Heart left ventricle (tissue), 16 donors: ENCODE data around the gene GRIN1. TPM values are rescaled to one million over a fixed set of nuclear protein-coding genes. Genes with fewer than 3 reads are reported as not detected.
A peak's percentile ranks its signal among the peaks of the same experiment; 100 is the strongest.

Experiments
- ATAC-seq, 4 donors: fragments of 200-7000 bp; cut with Tn5 transposase; one replicate each; pipeline ENCODE4 v1.9.1; 2020 to 2022; ENCODE audit warnings: moderate library complexity in 4 of 4, mild to moderate bottlenecking in 3 of 4, moderate number of reproducible peaks in 1 of 4
- DNase-seq, 5 donors: peaks; one replicate each; pipeline ENCODE4 v3.0.0-alpha.2; 2020
- H3K27ac ChIP-seq, 12 donors: fragments of 200-600 bp; sonication (generic) in 4 of 12; one replicate each; pipeline versions ENCODE4 v1.5.0 to v1.8.0; 2016 to 2022; ENCODE audit warnings: mild to moderate bottlenecking in 2 of 12
- H3K27me3 ChIP-seq, 9 donors: fragments of 200-600 bp; sonication (generic) in 2 of 9; one replicate each; pipeline versions ENCODE4 v1.5.1 to v1.8.0; 2016 to 2022; ENCODE audit warnings: mild to moderate bottlenecking in 3 of 9
- H3K36me3 ChIP-seq, 9 donors: fragments of 200-600 bp; sonication (generic) in 2 of 9; one replicate each; pipeline versions ENCODE4 v1.5.0 to v1.8.0; 2018 to 2022; ENCODE audit warnings: mild to moderate bottlenecking in 2 of 9
- H3K4me1 ChIP-seq, 12 donors: fragments of 200-600 bp; sonication (generic) in 4 of 12; one replicate each; pipeline versions ENCODE4 v1.5.0 to v1.8.0; 2016 to 2022; ENCODE audit warnings: mild to moderate bottlenecking in 3 of 12
- H3K4me3 ChIP-seq, 12 donors: fragments of 200-600 bp; sonication (generic) in 4 of 12; one replicate each; pipeline versions ENCODE4 v1.5.0 to v1.8.0; 2017 to 2022; ENCODE audit warnings: mild to moderate bottlenecking in 9 of 12, moderate library complexity in 4 of 12
- H3K9me3 ChIP-seq, 12 donors: fragments of 200-600 bp; sonication (generic) in 4 of 12; one replicate each; pipeline versions ENCODE4 v1.5.0 to v1.8.0; 2016 to 2022; ENCODE audit warnings: mild to moderate bottlenecking in 1 of 12
- CTCF ChIP-seq, 12 donors: fragments of 200-600 bp; sonication (generic) in 4 of 12; IDR thresholded peaks; one replicate each; pipeline versions ENCODE4 v1.5.0 to v1.8.0; 2018 to 2022; ENCODE audit warnings: antibody characterized with exemption in 12 of 12, mild to moderate bottlenecking in 5 of 12
- POLR2A ChIP-seq, 2 donors: fragments of 450-650 bp; IDR thresholded peaks; one replicate each; pipeline ENCODE4 v1.6.1; 2017; ENCODE audit warnings: antibody characterized with exemption in 2 of 2, mild to moderate bottlenecking in 2 of 2, moderate library complexity in 2 of 2
- WGBS, 4 donors: extraction: QIAGEN DNeasy Blood & Tissue Kit in 2 of 4; methylation state at CpG; one replicate each; pipeline versions ENCODE4 v1.1.5 to v1.1.7; 2013 to 2018; 5-methylcytosine and 5-hydroxymethylcytosine counted together
- intact Hi-C, 10 donors: fragments of 100-400 bp; cut with DNase I; formaldehyde crosslinking; loops; one replicate each; pipeline versions ENCODE4 v1.11.1 to v1.14.2; 2022
- polyA plus RNA-seq, 2 donors: library from polyadenylated mRNA; stranded (reverse); fragments of 200-250 nt; gene quantifications; one replicate each; pipeline ENCODE4 v1.2.3, GENCODE V29; 2013
- total RNA-seq, 9 donors: library from RNA; depleted of rRNA in 2 of 9; stranded (reverse); fragments of >200 nt in 2 of 9; fragmentation: NEBNext Ultra II Directional in 3 of 9; extraction: Animal tissue kit (Norgen Biotek cat#: 25700) in 3 of 9; gene quantifications; one replicate each; pipeline versions ENCODE4 v1.1.0 to v1.2.4, GENCODE V29; 2016 to 2023
- donor health status: ischemic (EF 13 %, LVEDD 7.1; RV severe dilation, severe dysfunction).
- donor health status: healthy with polysubstance abuse.
- donor health status: DM: no; HTN: yes; CAD: no.
- donor health status: DM: no; HTN: no; CAD: no.
- donor health status: ischemic (EF 25% LVEDD 6.9; RV normal size, moderate dysfunction).
- donor health status: ischemic (EF 25% LVEDD 5.7; RV mildly dilated, moderate dysfunction).
- donor health status: healthy.
- donor health status: DM: yes; HTN: yes; CAD: no.
- donor health status: ischemic (EF 35%, LVEDD 5.7; RV mildly dilated, moderate dysfunction).
- donor health status: nonischemic (EF 11% LVEDD 7.7; RV severe dilation, severe dysfunction).
- donor health status: DM: yes; HTN: yes; CAD: no.
- donor health status: PGD.
- donor health status: ischemic (EF 29% LVEDD 5.4; RV normal size, mild dysfunction).
- donor health status: nonischemic (EF 23%, LVEDD 6.1; RV moderate dilation, normal function).

Gene GRIN1
- total and polyA plus RNA-seq, 11 donors: 0.10 TPM; not detected in 10

GRCh38 chr9:137147793-137148160 lies 8.8 kb downstream of the GRIN1 start:
- WGBS, 4 donors: 34 to 43% (median 35%) methylated on average over 18 to 24 of the region's 24 CpGs
- peaks cover 9 to 56% (median 23%) of the 10 kb centered on the region in 9 donors for H3K27me3 ChIP-seq

GRCh38 chr9:137148242-137148641 lies 9.3 kb downstream of the GRIN1 start:
- H3K9me3 ChIP-seq: no peaks in the 10 kb centered on the region
- H3K27ac ChIP-seq: no peak overlapping the region
- no peaks in the 10 kb centered on the region for H3K4me1 ChIP-seq
- H3K27me3 ChIP-seq: peaks cover 8 to 51% (median 19%) of the 10 kb centered on the region in 9 donors
- TF ChIP-seq POLR2A (IDR thresholded peaks at IDR 0.05): no peak
- ATAC-seq (no peak), DNase-seq (no peak)
- no peaks in the 10 kb centered on the region for H3K36me3 ChIP-seq
- WGBS, 4 donors: 67 to 76% (median 71%) methylated on average over 27 of the region's 27 CpGs
- intact Hi-C loops: loop anchor here in 1 of 10 donors (10.0 kb wide), 1 partner anchor 357 kb away; no protein-coding TSS in a partner anchor
- H3K4me3 ChIP-seq: no peak overlapping the region

More at GRCh38 chr9:137147793-137148160, 8.8 kb downstream of the GRIN1 start:
- Histone ChIP-seq H3K36me3 (no peaks in the 10 kb centered on the region), H3K4me3 (no peak overlapping the region), H3K4me1 (no peaks in the 10 kb centered on the region), H3K27ac (no peak overlapping the region), H3K9me3 (no peaks in the 10 kb centered on the region)
- intact Hi-C loops: loop anchor here in 1 of 10 donors (10.0 kb wide), 1 partner anchor 357 kb away; no protein-coding TSS in a partner anchor
- ATAC-seq (no peak), DNase-seq (peak in 1 of 5 donors; percentile 37)
- TF ChIP-seq CTCF (IDR thresholded peaks at IDR 0.05) (no peak), POLR2A (IDR thresholded peaks at IDR 0.05) (no peak)

- Histone ChIP-seq H3K36me3 (no peaks in the 10 kb centered on the region), H3K9me3 (no peaks in the 10 kb centered on the region), H3K4me1 (no peaks in the 10 kb centered on the region), H3K27me3 (peaks cover 4 to 47% (median 15%) of the 10 kb centered on the region in 9 donors), H3K27ac (no peak overlapping the region), H3K4me3 (no peak overlapping the region)
- TF ChIP-seq POLR2A (IDR thresholded peaks at IDR 0.05): no peak
- no peak for TF ChIP-seq CTCF (IDR thresholded peaks at IDR 0.05)
- DNase-seq (no peak), ATAC-seq (no peak)
- intact Hi-C loops: loop anchor here in 1 of 10 donors (10.0 kb wide), 1 partner anchor 356 kb away; no protein-coding TSS in a partner anchor
- WGBS, 4 donors: 76 to 85% (median 81%) methylated on average over 14 to 19 of the region's 19 CpGs
These were observed 9.7 kb downstream of the GRIN1 start for GRCh38 chr9:137148661-137149060.

GRCh38 chr9:137149363-137149762 lies 10.4 kb downstream of the GRIN1 start:
- TF ChIP-seq POLR2A (IDR thresholded peaks at IDR 0.05): no peak
- no peak for TF ChIP-seq CTCF (IDR thresholded peaks at IDR 0.05)
- Histone ChIP-seq H3K4me1 (no peaks in the 10 kb centered on the region), H3K36me3 (no peaks in the 10 kb centered on the region), H3K27me3 (peaks cover 0 to 40% (median 11%) of the 10 kb centered on the region in 9 donors), H3K9me3 (no peaks in the 10 kb centered on the region), H3K4me3 (no peak overlapping the region), H3K27ac (no peak overlapping the region)
- WGBS, 4 donors: 81 to 90% (median 85%) methylated on average over 5 of the region's 5 CpGs
- intact Hi-C loops: loop anchor here in 1 of 10 donors (10.0 kb wide), 1 partner anchor 355 kb away; no protein-coding TSS in a partner anchor
- no peak for DNase-seq
- no peak for ATAC-seq
